Nephron progenitor cell (in vitro differentiated cells): ENCODE measurements around the gene RBKS.

Experiments used
- DNase-seq: peaks from one replicate; pipeline ENCODE4 v3.0.0; 2021
- H3K27ac Mint-ChIP-seq: 2 replicates; pipeline ENCODE4 v1.8.0; 2021; ENCODE audit warnings: mild to moderate bottlenecking, moderate library complexity, mixed read lengths
- H3K27me3 Mint-ChIP-seq: 2 replicates; pipeline ENCODE4 v1.8.0; 2021; ENCODE audit warnings: mild to moderate bottlenecking, low read depth, mixed read lengths; ENCODE audit not compliant: poor library complexity
- H3K36me3 Mint-ChIP-seq: 2 replicates; pipeline ENCODE4 v1.8.0; 2021; ENCODE audit warnings: low read depth, mixed read lengths
- H3K4me1 Mint-ChIP-seq: 2 replicates; pipeline ENCODE4 v1.8.0; 2021; ENCODE audit warnings: mixed read lengths
- H3K4me3 Mint-ChIP-seq: 2 replicates; pipeline ENCODE4 v1.8.0; 2021; ENCODE audit warnings: mild to moderate bottlenecking, moderate library complexity, mixed read lengths
- H3K9me3 Mint-ChIP-seq: 2 replicates; pipeline ENCODE4 v1.8.0; 2021; ENCODE audit warnings: mild to moderate bottlenecking, moderate library complexity, mixed read lengths
- TF ChIP-seq, protein P1 (sequence below): fragments of 200-600 bp; sonication (generic); IDR thresholded peaks from 2 replicates; pipeline ENCODE4 v1.5.0; 2021; ENCODE audit warnings: antibody characterized with exemption

The RBKS gene

DNA sequence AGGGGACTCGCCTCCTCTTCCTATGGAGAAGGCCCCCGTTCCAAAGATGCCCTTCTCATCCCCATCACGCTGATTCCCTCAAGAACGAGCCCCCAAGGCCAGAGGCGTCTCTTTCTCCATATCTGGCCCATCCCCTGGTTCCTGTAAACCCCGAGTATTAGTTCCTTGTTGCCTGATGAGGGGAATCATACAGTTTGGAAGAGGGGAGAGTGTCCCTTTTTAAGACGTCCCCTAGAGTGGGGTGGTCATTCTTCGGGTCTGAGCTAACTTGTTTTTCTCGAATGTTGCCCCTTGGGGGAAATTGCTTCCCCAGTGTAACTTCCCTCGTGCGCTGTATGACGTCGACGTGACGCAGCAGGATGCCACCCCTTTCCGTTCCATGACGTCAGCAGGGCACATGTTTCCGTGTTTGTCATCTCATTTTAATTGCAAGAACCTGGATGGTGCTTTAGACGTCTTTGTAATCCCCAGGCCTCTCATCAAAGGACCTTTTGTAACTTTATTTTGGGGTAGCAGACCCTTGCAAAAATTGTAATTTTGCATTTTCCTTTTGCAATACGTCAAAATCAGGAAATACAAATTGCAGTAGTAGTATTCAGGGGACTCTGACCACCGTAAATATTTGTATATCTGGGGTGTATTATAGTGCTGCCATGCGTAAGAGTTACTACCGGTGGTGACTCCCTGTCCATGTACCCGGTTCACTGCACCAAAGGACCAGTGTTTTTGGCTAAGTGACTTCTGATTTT is 911 bp upstream of the RBKS start:
- Mint-ChIP-seq H3K27ac (peak overlapping the region; percentile 99), H3K4me1 (peaks cover 38% of the 10 kb centered on the region), H3K4me3 (peak overlapping the region; percentile 98), H3K9me3 (no peaks in the 10 kb centered on the region), H3K36me3 (peaks cover 22% of the 10 kb centered on the region), H3K27me3 (no peaks in the 10 kb centered on the region)
- TF ChIP-seq, protein P1, sequence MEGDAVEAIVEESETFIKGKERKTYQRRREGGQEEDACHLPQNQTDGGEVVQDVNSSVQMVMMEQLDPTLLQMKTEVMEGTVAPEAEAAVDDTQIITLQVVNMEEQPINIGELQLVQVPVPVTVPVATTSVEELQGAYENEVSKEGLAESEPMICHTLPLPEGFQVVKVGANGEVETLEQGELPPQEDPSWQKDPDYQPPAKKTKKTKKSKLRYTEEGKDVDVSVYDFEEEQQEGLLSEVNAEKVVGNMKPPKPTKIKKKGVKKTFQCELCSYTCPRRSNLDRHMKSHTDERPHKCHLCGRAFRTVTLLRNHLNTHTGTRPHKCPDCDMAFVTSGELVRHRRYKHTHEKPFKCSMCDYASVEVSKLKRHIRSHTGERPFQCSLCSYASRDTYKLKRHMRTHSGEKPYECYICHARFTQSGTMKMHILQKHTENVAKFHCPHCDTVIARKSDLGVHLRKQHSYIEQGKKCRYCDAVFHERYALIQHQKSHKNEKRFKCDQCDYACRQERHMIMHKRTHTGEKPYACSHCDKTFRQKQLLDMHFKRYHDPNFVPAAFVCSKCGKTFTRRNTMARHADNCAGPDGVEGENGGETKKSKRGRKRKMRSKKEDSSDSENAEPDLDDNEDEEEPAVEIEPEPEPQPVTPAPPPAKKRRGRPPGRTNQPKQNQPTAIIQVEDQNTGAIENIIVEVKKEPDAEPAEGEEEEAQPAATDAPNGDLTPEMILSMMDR: no peak
- peak; percentile 61 for DNase-seq

DNA sequence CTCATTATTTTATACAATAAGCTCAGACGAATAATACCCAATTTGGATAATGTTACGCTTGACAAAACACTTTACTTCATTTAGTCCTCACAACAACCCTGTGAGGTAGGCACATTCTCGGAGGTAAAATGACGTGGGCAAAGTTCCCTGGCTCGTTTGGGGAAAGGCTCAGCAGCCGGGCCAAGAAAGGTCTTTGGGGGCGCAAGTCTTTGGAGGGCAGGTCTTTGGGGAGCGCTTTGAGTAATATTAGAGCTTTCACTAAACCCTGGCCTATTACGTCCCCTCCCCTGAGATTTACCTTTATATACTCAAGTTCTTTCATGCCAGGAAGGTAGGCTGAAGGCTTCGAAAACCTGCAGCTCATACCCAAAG is 427 bp downstream of the RBKS start:
- Mint-ChIP-seq H3K36me3 (peaks cover 9% of the 10 kb centered on the region), H3K9me3 (no peaks in the 10 kb centered on the region), H3K27ac (peak overlapping the region; percentile 100), H3K27me3 (no peaks in the 10 kb centered on the region), H3K4me3 (peak overlapping the region; percentile 98), H3K4me1 (peaks cover 38% of the 10 kb centered on the region)
- TF ChIP-seq, protein P1: no peak
- DNase-seq: no peak

DNA sequence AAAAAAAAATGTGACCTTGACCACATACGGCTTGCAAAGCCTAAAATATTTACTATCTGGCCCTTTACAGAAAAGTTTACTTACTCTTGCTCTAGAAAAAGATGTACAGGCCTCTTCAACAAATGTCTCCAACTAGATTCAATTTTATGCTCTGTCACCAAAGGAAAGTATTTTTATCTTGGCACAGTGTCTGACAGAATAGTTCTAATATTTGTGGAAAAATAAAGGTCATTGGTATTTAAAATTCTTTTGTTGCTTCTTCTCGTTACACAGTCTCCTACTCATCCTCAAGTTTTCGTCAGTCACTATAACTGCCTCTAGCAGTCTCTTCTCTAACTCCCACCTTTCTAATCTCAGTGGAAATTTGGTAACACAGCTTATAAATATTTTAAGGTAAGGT is 1.4 kb downstream of the RBKS start:
- Mint-ChIP-seq H3K4me3 (no peak overlapping the region), H3K9me3 (no peaks in the 10 kb centered on the region), H3K4me1 (peaks cover 38% of the 10 kb centered on the region), H3K27ac (no peak overlapping the region), H3K27me3 (no peaks in the 10 kb centered on the region), H3K36me3 (no peaks in the 10 kb centered on the region)
- no peak for DNase-seq
- TF ChIP-seq, protein P1: no peak

DNA sequence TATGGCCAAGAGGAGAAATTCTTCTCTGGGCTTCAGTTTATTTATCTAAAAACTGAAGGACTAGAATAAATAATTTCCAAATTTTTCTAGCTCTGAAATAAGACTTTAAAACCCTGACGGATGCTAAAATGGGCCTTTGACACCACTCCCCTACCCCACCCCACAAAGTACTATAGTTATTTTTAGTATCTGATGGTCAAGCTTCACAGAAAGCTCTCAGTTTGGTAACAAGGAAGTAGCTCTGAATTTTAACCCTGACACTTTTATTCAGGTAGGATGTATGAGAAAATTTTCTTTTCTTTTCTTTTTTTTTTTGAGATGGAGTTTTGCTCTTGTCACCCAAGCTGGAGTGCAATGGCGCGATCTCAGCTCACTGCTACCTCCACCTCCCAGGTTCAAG is 2.4 kb downstream of the RBKS start:
- H3K27ac Mint-ChIP-seq: no peak overlapping the region
- peaks cover 38% of the 10 kb centered on the region for H3K4me1 Mint-ChIP-seq

DNA sequence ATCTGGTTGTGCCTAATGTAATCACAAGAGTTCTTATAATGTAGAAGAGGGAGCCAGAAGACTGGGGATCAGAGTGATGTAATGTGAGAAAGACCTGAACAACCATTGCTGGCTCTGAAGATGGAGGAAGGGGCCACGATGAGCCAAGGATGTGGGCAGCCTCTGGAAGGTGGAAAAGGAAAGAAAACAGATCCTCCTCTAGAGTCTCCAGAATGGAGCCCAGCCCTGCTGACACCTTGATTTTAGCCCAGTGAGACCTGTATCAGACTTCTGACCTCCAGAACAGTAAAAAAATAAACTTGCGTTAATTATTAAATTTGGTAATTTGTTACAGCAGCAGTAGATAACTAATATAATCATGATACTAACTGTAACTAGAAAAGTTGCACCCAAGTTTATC is 3.1 kb downstream of the RBKS start:
- Mint-ChIP-seq H3K4me3 (no peak overlapping the region), H3K36me3 (peaks cover 2% of the 10 kb centered on the region), H3K27me3 (peaks cover 4% of the 10 kb centered on the region), H3K4me1 (peaks cover 31% of the 10 kb centered on the region), H3K27ac (no peak overlapping the region), H3K9me3 (peaks cover 6% of the 10 kb centered on the region)
- TF ChIP-seq, protein P1: no peak
- DNase-seq: no peak

More for the DNA sequence above, 2.4 kb downstream of the RBKS start:
- TF ChIP-seq, protein P1: no peak
- DNase-seq: no peak
- Mint-ChIP-seq H3K9me3 (no peaks in the 10 kb centered on the region), H3K27me3 (peaks cover 4% of the 10 kb centered on the region), H3K36me3 (no peaks in the 10 kb centered on the region), H3K4me3 (no peak overlapping the region)

DNA sequence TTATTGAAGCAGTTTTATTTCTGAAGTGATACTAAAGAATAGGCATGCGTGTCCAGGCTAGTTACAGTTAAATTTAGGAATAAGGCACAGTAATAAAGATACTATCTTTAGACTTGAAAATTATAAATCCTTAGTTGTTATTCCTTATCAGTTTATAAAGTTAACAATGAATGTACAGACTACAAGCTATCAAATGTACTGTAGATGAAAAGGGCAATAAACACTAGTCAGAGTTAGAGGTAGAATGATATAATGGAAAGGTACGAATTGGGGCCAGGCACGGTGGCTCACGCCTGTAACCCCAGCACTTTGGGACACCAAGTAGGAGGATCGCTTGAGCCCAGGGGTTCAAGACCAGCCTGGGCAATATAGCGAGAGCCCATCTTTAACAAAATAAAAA is 3.9 kb downstream of the RBKS start:
- Mint-ChIP-seq H3K4me1 (peaks cover 23% of the 10 kb centered on the region), H3K9me3 (peaks cover 14% of the 10 kb centered on the region), H3K27ac (no peak overlapping the region), H3K36me3 (peaks cover 8% of the 10 kb centered on the region), H3K27me3 (peaks cover 4% of the 10 kb centered on the region), H3K4me3 (no peak overlapping the region)
- DNase-seq: no peak
- TF ChIP-seq, protein P1: no peak
